Kidney tubule cell (primary cell): ENCODE data around the gene PRKN.

ENCODE experiments used
- DNase-seq: peaks from one replicate; pipeline ENCODE4 v3.0.0-alpha.2; 2018; ENCODE audit warnings: low spot score

PRKN gene

GRCh38 chr6:161590961-161591627 is 1136.5 kb downstream of the PRKN start:
- no peak for DNase-seq

- no peak for DNase-seq
Observed at GRCh38 chr6:161586887-161587286, 1140.7 kb downstream of the PRKN start.

- DNase-seq = no peak
Observed at GRCh38 chr6:161584621-161585340, 1142.8 kb downstream of the PRKN start.

GRCh38 chr6:161584051-161584450 is 1143.5 kb downstream of the PRKN start:
- DNase-seq = peak; percentile 24

- DNase-seq = no peak
Observed at GRCh38 chr6:161583584-161583983, 1144.0 kb downstream of the PRKN start.

GRCh38 chr6:161578478-161578877 is 1149.1 kb downstream of the PRKN start:
- DNase-seq = peak; percentile 16

GRCh38 chr6:161575523-161576254 is 1151.9 kb downstream of the PRKN start:
- no peak for DNase-seq

- no peak for DNase-seq
Observed at GRCh38 chr6:161568885-161569456, 1158.6 kb downstream of the PRKN start.

- DNase-seq = no peak
Observed at GRCh38 chr6:161564952-161565351, 1162.6 kb downstream of the PRKN start.

- no peak for DNase-seq
Observed at GRCh38 chr6:161561908-161562307, 1165.7 kb downstream of the PRKN start.

GRCh38 chr6:161557333-161558107 is 1170.0 kb downstream of the PRKN start:
- no peak for DNase-seq

GRCh38 chr6:161554883-161555282 is 1172.7 kb downstream of the PRKN start:
- DNase-seq = no peak

GRCh38 chr6:161549977-161550655 is 1177.5 kb downstream of the PRKN start:
- peak; percentile 55 for DNase-seq

- no peak for DNase-seq
Observed at GRCh38 chr6:161548713-161549296, 1178.8 kb downstream of the PRKN start.

GRCh38 chr6:161547617-161548016 is 1179.9 kb downstream of the PRKN start:
- peak; percentile 56 for DNase-seq

GRCh38 chr6:161546632-161547031 is 1180.9 kb downstream of the PRKN start:
- DNase-seq = no peak

GRCh38 chr6:161545741-161546140 is 1181.8 kb downstream of the PRKN start:
- DNase-seq = no peak

- DNase-seq = no peak
Observed at GRCh38 chr6:161544801-161545480, 1182.6 kb downstream of the PRKN start.

- DNase-seq = no peak
Observed at GRCh38 chr6:161543684-161544309, 1183.8 kb downstream of the PRKN start.
